SIG-M5 (cell line): ENCODE data around the gene KRTAP2-3.
"Not testable (repeated sequence)": the region's sequence is repeated elsewhere in the genome, so short reads cannot be mapped to it uniquely, and the experiment has no call there.

Source experiments
- DNase-seq: peaks from one replicate; lab custom pipeline; 2025; lab: John Stamatoyannopoulos, UW

The KRTAP2-3 gene

DNA sequence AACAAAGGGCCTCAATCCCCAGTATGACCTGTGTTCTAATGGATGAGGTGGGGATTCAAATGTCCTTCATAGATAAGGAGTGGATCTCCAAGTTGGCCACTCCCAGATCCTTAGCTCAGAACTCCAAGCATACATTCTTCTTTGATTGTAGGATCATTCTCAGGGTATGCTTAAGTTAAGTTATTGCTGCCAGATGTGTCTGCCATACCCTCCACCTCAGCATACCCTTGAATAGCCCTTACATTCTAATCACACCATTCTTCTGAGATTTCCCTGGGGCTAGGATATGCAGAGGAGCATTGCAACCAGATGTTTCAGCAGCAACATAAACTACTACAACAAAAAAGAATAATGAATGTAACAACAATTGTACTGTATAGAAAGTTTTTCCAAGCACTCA, 7.4 kb upstream of the KRTAP2-3 start:
- no peak for DNase-seq

DNA sequence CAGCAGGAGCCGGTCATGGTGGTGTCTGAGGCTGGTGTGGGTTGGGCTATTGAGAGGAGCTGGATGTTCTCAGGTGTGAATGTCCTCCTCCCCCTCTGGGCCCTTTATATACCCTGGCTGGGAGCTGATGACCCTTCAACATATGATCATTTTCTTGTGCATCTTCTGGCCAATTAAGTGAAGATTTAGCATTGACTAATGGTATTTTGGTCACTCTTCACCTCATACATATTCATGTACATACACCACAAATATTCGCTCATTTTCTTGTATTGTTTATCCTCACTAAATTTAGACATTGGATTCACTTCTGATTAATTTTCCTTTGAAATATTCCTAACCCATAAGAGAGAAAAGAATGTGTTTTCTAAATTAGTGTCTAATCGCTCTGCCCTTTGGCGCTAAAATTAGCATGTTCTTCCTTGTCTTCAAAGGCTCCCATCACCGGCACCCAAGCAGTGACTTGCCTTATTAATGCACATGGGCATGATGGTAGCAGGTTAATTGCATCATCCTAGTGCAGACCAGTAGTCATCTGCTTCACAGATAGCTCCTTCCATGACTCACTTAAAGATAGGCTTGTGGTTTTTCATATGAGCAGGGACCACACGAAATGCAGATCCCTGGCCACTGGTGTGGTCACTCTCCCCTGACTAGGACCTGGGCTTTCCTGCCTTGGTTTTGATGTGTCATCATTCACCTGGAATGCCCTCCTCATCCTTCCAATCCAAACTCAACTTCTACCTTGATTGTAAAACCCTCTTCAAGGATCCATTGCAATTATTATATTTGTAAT, 6.1 kb upstream of the KRTAP2-3 start, which contains the start of gene KRTAP2-4:
Gene KRTAP2-4, minus strand, starts transcription at position 51 of the 796 bp plus-strand sequence. Its CDS starts 34 bp downstream, at position 17.
- DNase-seq = no peak

DNA sequence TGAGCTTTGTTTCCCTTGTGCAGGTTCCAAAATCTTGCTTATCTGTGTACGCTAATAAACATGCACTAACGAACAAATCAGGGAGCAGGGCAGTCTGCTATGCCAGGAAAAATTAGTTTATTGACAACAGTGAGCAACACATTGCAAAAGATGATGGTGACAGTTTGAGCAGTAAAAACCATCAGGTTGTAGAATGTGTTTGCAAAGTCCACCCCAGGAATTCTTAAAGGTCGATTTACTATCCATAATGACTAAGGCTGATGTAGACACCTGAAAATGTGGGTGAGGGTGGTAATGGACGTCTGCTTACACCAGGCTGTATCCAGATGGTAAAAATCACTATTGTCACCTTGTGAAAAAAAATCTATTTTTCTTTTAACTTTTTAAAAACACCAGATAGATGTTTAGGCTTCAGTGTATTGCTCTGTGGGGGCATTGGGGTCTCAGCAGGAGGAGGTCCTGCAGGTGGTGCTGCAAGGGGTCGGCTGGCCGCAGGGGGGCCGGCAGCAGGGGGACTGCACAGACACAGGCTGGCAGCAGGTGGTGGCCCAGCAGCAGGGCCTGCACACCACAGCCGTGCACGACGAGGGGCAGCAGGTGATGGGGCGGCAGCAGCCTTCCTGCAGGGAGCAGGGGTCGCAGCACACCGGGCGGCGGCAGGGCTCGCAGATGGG, 5.2 kb upstream of the KRTAP2-3 start:
- not testable (repeated sequence) for DNase-seq

DNA sequence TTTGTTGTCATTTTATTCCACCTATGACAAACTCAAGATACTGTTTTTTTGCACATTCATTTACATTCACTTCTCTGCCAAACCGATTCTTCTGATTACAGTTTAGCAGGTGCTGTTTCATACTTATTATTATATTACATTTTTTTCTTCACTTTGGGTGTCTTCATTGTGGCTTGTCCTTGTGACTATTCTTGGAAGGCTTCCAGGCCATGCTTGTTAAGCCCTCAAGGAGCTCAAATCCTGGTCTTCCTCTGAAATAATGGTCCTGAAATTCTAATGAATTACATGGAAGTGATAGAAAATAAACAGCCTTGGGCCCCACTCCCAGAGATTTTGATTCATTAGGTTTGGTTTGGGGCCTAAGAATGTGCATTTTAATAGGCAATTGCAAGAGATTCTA, 4.4 kb upstream of the KRTAP2-3 start:
- no peak for DNase-seq

DNA sequence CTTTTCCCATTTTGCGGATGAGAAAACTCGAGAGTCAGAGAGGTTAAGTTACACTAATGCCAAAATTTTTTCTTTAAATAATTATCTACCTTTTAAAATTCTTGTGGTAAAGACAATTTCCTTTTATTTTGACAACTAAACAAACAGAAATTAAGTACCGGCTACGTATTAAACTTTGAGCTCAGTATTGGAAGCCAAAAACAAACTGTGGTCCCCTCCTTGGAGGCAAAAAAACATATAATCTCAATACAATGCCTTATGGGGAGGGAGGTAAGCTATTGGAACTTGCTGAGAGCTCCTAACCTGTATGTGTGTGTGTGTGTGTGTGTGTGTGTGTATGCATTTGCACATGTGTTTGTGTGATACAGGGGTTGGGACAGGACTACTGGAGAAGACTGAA, 3.5 kb upstream of the KRTAP2-3 start:
- no peak for DNase-seq

DNA sequence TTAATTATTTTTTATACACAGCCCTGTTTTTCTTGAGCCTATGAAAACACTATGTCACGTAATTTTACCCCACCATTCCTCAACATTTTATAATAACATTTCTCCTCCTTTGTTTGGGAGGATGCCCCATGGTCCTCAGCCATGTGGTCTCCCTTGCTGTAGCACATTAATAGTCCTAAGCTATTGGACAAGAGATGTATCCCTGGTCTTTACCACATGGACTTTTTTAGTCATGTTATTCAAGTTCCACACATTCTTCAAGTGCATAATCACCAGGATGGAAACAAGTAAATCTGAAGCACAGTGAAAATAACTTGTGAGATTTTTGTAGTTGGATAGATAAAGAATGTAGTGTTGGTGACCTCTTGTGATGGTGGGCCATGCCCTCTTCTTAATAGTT, 2.0 kb upstream of the KRTAP2-3 start:
- no peak for DNase-seq

DNA sequence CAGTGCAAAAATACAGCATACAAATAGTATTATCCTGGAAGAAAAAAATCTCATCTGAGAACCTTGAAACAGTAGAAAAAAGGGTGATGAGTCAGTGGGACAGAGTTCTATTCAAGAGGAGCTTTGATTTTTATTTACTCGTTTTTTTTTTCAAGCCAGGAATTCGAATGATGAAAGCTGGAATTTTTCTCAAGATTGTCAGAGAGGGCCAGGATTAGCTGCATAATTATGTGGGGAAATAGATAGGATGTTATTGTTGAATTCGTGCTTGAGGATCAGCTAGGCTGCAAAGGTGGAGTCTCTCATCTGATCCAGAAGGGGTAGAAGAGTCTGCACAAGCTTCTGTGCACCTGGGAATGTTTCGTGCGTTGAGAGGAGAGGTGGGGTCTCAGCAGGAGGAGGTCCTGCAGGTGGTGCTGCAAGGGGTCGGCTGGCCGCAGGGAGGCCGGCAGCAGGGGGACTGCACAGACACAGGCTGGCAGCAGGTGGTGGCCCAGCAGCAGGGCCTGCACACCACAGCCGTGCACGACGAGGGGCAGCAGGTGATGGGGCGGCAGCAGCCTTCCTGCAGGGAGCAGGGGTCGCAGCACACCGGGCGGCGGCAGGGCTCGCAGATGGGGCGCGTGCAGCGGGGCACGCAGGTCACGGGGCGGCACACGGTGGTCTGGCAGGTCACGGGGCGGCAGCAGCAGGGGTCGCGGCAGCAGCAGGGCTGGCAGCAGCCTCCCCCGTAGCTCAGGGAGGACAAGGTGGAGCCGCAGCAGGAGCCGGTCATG, 450 bp downstream of the KRTAP2-3 start:
- DNase-seq = not testable (repeated sequence)

DNA sequence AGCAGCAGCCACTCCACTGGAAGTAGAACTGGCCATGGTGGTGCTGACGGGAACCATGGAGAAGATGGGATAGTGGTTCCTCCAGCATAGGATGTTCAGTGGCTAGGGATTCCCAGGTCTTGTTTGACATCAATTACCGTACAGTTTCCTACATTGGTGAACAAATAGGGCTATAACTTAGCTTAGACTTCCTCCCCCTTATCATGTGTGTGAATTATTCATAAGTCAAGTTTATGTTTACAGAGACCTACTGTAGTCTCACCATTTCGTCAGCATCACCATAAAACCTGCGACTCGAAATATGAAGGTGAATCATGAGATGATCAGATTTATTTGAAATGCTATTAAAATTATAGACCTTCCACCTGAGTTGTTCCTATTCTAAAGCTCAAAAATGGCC, 1.2 kb downstream of the KRTAP2-3 start:
- DNase-seq = no peak

DNA sequence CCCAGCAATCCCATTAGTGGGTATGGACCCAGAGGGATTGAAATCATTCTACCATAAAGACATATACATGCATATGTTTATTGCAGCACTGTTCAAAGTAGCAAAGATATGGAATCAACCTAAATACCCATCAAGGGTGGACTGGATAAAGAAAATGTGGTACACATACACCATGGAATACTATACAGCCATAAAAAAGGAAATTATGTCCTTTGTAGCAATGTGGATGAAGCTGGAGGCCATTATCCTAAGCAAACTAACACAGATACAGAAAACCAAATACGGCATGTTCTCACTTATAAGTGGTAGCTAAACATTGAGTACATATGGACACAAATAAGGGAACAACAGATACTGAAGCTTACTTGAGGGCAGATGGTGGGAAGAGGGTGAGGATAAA, 2.4 kb downstream of the KRTAP2-3 start:
- no peak for DNase-seq

DNA sequence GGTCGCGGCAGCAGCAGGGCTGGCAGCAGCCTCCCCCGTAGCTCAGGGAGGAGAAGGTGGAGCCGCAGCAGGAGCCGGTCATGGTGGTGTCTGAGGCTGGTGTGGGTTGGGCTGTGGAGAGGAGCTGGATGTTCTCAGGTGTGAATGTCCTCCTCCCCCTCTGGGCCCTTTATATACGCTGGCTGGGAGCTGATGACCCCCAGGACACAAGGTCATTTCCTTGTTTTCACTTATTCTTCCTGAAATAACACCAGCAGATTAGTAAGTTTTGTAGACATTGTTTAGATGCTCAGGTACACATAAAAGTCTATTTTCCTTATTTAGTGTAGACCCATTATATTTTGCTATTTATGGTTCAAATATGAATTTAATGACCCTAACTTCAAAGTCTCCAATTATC, 4.8 kb downstream of the KRTAP2-3 start, which contains the start of gene KRTAP2-2:
Gene KRTAP2-2, minus strand, starts transcription at position 101 of the 400 bp plus-strand sequence. Its CDS starts 19 bp downstream, at position 82.
- not testable (repeated sequence) for DNase-seq

DNA sequence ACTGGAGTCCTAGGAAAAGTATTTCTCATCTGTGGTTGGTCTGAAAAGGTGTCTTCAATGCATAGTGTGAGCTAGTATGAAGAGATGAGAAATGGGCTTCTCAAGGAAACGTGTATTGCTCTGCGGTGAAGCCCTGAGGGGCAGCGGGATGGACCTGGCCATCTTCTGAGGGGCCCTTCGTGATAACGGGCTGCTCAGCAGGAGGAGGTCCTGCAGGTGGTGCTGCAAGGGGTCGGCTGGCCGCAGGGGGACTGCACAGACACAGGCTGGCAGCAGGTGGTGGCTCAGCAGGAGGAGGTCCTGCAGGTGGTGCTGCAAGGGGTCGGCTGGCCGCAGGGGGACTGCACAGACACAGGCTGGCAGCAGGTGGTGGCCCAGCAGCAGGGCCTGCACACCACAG, 5.4 kb downstream of the KRTAP2-3 start:
- DNase-seq = not testable (repeated sequence)

DNA sequence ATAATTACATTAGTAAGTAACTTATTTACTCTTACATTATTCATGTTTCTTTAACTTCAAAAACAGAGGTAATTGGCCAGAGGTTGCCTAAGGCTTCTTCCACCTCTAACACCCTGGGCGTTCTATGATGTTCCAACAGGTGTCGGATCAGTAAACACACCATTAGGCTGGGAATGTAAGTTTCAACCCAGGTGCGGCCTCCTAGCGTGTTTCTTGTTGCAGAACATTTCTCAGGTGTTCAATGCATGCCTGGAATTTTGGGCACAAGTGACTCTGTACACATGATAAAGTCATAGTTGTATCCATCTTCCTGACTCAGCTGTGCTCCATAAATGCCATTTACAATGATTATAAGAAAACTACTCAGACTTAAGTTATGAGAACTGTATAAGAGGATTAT, 5.9 kb downstream of the KRTAP2-3 start:
- no peak for DNase-seq

DNA sequence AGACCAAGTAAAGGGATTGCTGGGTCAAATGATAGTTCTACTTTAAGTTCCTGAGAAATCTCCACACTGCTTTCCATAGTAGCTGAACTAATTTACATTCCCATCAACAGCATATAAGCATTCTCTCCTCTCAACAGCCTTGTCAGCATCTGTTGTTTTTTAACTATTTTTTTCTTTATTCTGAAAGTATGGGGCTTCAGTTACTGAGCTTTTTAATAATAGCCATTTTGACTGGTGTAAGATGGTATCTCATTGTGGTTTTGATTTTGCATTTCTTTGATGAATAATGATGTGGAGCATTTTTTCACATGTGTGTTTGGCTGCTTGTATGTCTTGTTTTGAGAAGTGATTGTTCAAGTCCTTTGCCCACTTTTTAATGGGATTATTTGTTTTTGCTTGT, 7.3 kb downstream of the KRTAP2-3 start:
- no peak for DNase-seq

DNA sequence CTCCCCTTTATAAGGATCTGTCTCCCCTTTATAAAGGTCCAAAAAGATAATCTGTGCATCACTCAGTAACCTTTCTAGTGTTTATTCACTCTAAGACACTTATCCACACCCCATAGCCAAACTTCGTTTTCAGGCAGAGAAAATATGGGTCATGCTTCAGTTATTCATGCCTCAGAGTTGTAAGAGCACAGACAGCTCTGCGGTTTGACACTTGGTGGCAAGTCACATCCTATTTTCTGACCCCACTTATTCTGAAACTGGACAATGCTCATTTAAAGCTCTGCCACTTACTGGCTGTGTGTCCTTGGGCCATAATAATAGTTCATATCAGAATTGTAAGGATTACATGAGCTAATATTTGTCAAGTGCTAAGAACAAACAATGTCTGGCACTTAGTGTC, 10.8 kb downstream of the KRTAP2-3 start:
- no peak for DNase-seq

DNA sequence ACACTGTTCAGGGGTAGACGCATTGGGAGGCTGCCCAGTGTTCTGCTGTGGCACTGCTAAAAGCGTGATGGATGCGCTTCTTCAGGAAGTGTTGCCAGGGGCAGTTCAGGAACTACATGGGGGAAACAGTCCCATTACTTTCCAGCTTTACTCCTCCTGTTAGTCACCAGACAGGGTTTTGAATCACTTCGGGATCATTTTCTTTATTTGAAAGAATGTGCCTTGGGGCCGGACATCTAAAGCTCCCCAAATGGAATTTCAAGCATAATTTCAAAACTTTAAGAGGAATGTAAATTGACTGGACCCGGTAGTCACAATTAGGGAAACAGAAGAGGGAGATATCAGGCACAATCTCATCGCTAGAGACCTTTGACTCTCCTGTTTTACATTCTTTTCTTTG, 11.5 kb downstream of the KRTAP2-3 start:
- no peak for DNase-seq

DNA sequence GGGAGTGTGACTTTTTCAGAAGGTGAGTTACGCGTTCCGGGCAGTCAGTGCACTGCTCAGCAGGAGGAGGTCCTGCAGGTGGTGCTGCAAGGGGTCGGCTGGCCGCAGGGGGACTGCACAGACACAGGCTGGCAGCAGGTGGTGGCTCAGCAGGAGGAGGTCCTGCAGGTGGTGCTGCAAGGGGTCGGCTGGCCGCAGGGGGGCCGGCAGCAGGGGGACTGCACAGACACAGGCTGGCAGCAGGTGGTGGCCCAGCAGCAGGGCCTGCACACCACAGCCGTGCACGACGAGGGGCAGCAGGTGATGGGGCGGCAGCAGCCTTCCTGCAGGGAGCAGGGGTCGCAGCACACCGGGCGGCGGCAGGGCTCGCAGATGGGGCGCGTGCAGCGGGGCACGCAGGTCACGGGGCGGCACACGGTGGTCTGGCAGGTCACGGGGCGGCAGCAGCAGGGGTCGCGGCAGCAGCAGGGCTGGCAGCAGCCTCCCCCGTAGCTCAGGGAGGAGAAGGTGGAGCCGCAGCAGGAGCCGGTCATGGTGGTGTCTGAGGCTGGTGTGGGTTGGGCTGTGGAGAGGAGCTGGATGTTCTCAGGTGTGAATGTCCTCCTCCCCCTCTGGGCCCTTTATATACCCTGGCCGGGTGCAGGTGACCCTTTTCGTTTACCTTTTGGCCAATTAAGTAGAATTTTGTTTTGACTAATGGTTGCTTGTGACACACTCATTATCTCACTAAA, 13.0 kb downstream of the KRTAP2-3 start, which contains the start of gene KRTAP2-1:
Gene KRTAP2-1, minus strand, starts transcription at position 582 of the 731 bp plus-strand sequence. Its CDS starts 49 bp downstream, at position 533.
- not testable (repeated sequence) for DNase-seq

DNA sequence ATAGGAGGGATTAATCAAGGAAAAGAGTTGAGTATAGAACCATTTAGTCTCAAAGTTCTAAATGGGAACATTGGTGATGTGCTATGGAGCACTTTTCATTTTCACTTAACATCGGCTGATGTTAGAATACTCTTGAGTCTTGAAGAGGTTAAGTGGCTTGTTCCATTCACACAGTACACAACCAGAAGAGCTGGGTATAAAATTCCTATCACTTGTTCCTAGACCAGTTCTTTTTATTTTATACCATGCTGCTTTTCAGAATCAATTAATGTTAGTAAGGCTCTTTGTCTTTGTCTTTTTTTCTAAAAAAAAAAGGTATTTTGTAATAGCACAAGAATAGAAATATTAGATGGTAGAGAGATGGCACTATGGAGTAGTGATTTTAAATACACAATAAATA, 17.0 kb downstream of the KRTAP2-3 start:
- no peak for DNase-seq

DNA sequence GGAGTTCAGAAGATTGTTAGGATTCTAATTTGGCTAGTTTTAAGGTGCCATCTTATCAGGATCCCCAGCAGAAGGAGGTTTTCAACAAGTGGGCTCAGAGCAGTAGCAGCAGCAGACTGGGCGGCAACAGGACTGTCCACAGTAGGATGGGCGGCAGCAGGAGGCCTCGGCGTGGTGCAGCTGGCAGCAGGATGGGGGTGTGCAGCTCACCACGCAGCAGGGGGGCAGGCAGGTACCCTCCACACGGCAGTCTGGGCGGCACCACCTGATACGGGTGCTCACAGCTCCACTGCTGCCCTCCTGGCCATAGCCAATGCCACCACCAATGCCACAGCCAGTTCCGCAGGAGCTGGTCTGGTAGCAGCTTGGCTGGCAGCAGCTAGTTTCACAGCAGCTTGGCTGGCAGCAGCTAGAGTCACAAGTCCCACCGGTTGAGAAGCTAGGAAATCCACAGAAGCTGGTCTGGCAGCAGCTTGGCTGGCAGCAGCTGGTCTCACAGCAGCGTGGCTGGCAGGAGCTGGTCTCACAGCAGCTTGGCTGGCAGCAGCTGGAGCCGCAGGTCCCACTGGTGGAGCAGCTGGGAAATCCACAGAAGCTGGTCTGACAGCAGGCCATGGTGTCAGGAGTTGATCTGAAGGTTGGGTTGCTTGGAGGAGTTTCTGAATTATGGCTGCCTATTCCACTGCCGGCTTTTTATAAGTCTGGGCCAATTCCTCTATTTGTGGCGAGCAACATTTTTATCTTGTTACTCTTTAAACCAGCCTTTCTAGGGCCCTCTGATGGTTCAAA, 18.9 kb downstream of the KRTAP2-3 start, which contains the start of gene KRTAP1-1:
Gene KRTAP1-1, minus strand, starts transcription at position 668 of the 789 bp plus-strand sequence. Its CDS starts 53 bp downstream, at position 615.
- DNase-seq = not testable (repeated sequence)

DNA sequence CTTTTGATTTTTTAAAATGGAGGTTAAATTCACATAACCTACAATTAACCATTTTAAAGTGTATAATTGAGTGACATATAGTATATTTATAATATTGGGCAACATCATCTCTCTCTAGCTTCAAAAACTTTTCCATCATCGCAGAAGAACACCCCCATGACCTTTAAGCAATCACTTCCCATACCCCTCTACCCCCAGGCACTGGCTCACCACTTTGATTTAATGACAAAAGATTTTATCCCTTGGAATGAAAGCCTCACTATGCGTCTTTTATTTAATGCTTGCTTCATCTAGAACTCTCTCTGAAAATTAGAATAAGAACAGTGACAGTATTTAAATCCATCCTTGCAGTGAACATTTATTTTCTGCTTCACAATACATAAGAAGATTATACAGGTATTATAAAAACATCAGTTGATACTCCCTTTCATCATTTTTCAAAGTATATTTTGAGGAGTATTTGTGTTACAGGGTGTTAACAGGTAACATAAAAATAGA, 22.0 kb downstream of the KRTAP2-3 start:
- DNase-seq = no peak

DNA sequence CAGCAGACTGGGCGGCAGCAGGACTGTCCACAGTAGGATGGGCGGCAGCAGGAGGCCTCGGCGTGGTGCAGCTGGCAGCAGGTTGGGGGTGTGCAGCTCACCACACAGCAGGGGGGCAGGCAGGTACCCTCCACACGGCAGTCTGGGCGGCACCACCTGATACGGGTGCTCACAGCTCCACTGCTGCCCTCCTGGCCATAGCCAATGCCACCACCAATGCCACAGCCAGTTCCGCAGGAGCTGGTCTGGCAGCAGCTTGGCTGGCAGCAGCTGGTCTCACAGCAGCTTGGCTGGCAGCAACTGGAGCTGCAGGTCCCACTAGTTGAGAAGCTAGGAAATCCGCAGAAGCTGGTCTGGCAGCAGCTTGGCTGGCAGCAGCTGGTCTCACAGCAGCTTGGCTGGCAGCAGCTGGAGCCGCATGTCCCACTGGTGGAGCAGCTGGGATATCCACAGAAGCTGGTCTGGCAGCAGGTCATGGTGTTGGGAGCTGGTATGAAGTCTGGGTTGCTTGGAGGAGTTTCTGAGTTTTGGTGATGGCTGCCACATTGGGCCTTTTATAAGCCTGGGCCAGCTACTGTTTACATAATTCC, 25.5 kb downstream of the KRTAP2-3 start, which contains the start of gene KRTAP1-3:
Gene KRTAP1-3, minus strand, starts transcription at position 529 of the 590 bp plus-strand sequence. Its CDS starts 53 bp downstream, at position 476.
- not testable (repeated sequence) for DNase-seq
